Astrocyte (in vitro differentiated cells and primary cell): ENCODE data around the gene ZNF277. TPM values are rescaled to one million over a fixed set of nuclear protein-coding genes. Genes with fewer than 3 reads are reported as not detected.

Experiments
- DNase-seq: peaks from one replicate; pipeline ENCODE4 v3.0.0-alpha.2; 2010; ENCODE audit warnings: low read depth
- FAIRE-seq: peaks from 2 replicates; lab custom pipeline; 2011; peaks lifted over from hg19 to GRCh38; lab: Jason Lieb, UNC
- H2AFZ ChIP-seq: 2 replicates; pipeline ENCODE4 v1.6.0; 2012; ENCODE audit warnings: low read depth, low read length, inconsistent platforms
- H3K27ac ChIP-seq: 2 replicates; pipeline ENCODE4 v1.5.1; 2011; ENCODE audit warnings: low read depth, low read length, inconsistent platforms
- H3K27me3 ChIP-seq: 2 replicates; pipeline ENCODE4 v1.6.0; 2011; ENCODE audit warnings: low read length, inconsistent platforms; ENCODE audit not compliant: insufficient read depth
- H3K36me3 ChIP-seq: 2 replicates; pipeline ENCODE4 v1.5.1; 2011; ENCODE audit warnings: low read length, inconsistent platforms; ENCODE audit not compliant: insufficient read depth
- H3K4me1 ChIP-seq: 2 replicates; pipeline ENCODE4 v1.5.1; 2011; ENCODE audit warnings: low read length, inconsistent platforms; ENCODE audit not compliant: insufficient read depth
- H3K4me2 ChIP-seq: 2 replicates; pipeline ENCODE4 v1.6.0; 2012; ENCODE audit warnings: low read length, inconsistent platforms
- H3K4me3 ChIP-seq: 2 replicates; pipeline ENCODE4 v1.5.1; 2011; ENCODE audit warnings: low read depth, mild to moderate bottlenecking, low read length, inconsistent platforms; ENCODE audit not compliant: insufficient read depth
- H3K79me2 ChIP-seq: 2 replicates; pipeline ENCODE4 v1.6.0; 2012; ENCODE audit warnings: mild to moderate bottlenecking, low read length, inconsistent platforms; ENCODE audit not compliant: insufficient read depth
- H3K9ac ChIP-seq: 2 replicates; pipeline ENCODE4 v1.6.0; 2012; ENCODE audit warnings: mild to moderate bottlenecking, low read length, inconsistent platforms
- H3K9me3 ChIP-seq: 2 replicates; pipeline ENCODE4 v1.5.1; 2012; ENCODE audit warnings: low read depth, mild to moderate bottlenecking, low read length, inconsistent platforms; ENCODE audit not compliant: insufficient read depth
- H4K20me1 ChIP-seq: 2 replicates; pipeline ENCODE4 v1.6.0; 2012; ENCODE audit warnings: low read length, inconsistent platforms; ENCODE audit not compliant: insufficient read depth
- H3K27ac Mint-ChIP-seq: one replicate; pipeline ENCODE4 v1.8.0; 2021; ENCODE audit warnings: mild to moderate bottlenecking, mixed read lengths; ENCODE audit not compliant: unreplicated experiment
- H3K27me3 Mint-ChIP-seq: one replicate; pipeline ENCODE4 v1.8.0; 2021; ENCODE audit warnings: low read depth, mixed read lengths; ENCODE audit not compliant: unreplicated experiment
- H3K36me3 Mint-ChIP-seq: one replicate; pipeline ENCODE4 v1.8.0; 2021; ENCODE audit warnings: low read depth, mixed read lengths; ENCODE audit not compliant: unreplicated experiment
- H3K4me1 Mint-ChIP-seq: one replicate; pipeline ENCODE4 v1.8.0; 2021; ENCODE audit warnings: low read depth, mixed read lengths; ENCODE audit not compliant: unreplicated experiment
- H3K4me3 Mint-ChIP-seq: one replicate; pipeline ENCODE4 v1.8.0; 2021; ENCODE audit warnings: mild to moderate bottlenecking, moderate library complexity, mixed read lengths; ENCODE audit not compliant: unreplicated experiment
- H3K9me3 Mint-ChIP-seq: one replicate; pipeline ENCODE4 v1.8.0; 2021; ENCODE audit warnings: mild to moderate bottlenecking, mixed read lengths; ENCODE audit not compliant: unreplicated experiment
- CTCF ChIP-seq: IDR thresholded peaks from 2 replicates; pipeline ENCODE4 v1.5.1; 2011; ENCODE audit warnings: low read depth, mild to moderate bottlenecking, inconsistent platforms, low read length, moderate library complexity; ENCODE audit not compliant: insufficient read depth
- EZH2 ChIP-seq: IDR thresholded peaks from 2 replicates; pipeline ENCODE4 v1.6.1; 2012; ENCODE audit warnings: mild to moderate bottlenecking, low read length, inconsistent platforms; ENCODE audit not compliant: insufficient read depth
- total RNA-seq: library from RNA; stranded (reverse); gene quantifications from 2 replicates; pipeline ENCODE4 v1.2.1, GENCODE V29; 2021

ZNF277 gene
- total RNA-seq, 1 donor from 2014 or later = 23.0 TPM

- no peaks in the 10 kb centered on the region for H3K27me3 Mint-ChIP-seq
- H3K27me3 ChIP-seq = no peaks in the 10 kb centered on the region
- no peaks in the 10 kb centered on the region for H3K9me3 ChIP-seq
- H3K4me1 ChIP-seq = no peaks in the 10 kb centered on the region
- no peak for TF ChIP-seq EZH2
- no peak for TF ChIP-seq CTCF
- no peak overlapping the region for H3K27ac ChIP-seq
- no peak overlapping the region for H3K4me2 ChIP-seq
- no peak overlapping the region for H3K27ac Mint-ChIP-seq
- H3K36me3 ChIP-seq = no peaks in the 10 kb centered on the region
- DNase-seq (no peak), FAIRE-seq (no peak)
- H3K4me3 Mint-ChIP-seq = no peak overlapping the region
- peaks cover 10% of the 10 kb centered on the region for H3K4me1 Mint-ChIP-seq
- no peaks in the 10 kb centered on the region for H3K9me3 Mint-ChIP-seq
- H3K4me3 ChIP-seq = no peak overlapping the region
- peaks cover 11% of the 10 kb centered on the region for H4K20me1 ChIP-seq
- H3K79me2 ChIP-seq = no peaks in the 10 kb centered on the region
- H3K9ac ChIP-seq = no peak overlapping the region
- H3K36me3 Mint-ChIP-seq = no peaks in the 10 kb centered on the region
- H2AFZ ChIP-seq = no peak overlapping the region
These were observed 57.0 kb downstream of the ZNF277 start for GRCh38 chr7:112263519-112263918.

GRCh38 chr7:112266141-112266540 is 59.6 kb downstream of the ZNF277 start:
- Histone ChIP-seq H3K4me3 (no peak overlapping the region), H3K9me3 (no peaks in the 10 kb centered on the region), H3K36me3 (no peaks in the 10 kb centered on the region), H3K27ac (no peak overlapping the region), H2AFZ (no peak overlapping the region), H3K79me2 (peaks cover 2% of the 10 kb centered on the region), H4K20me1 (peaks cover 11% of the 10 kb centered on the region), H3K27me3 (no peaks in the 10 kb centered on the region), H3K4me1 (no peaks in the 10 kb centered on the region), H3K9ac (no peak overlapping the region), H3K4me2 (no peak overlapping the region)
- DNase-seq = no peak
- Mint-ChIP-seq H3K9me3 (no peaks in the 10 kb centered on the region), H3K4me1 (peaks cover 10% of the 10 kb centered on the region), H3K27me3 (no peaks in the 10 kb centered on the region), H3K4me3 (no peak overlapping the region), H3K36me3 (no peaks in the 10 kb centered on the region), H3K27ac (no peak overlapping the region)
- FAIRE-seq = no peak
- no peak for TF ChIP-seq EZH2
- TF ChIP-seq CTCF = no peak

GRCh38 chr7:112266595-112267270 is 60.2 kb downstream of the ZNF277 start:
- Histone ChIP-seq H3K36me3 (no peaks in the 10 kb centered on the region), H3K27ac (no peak overlapping the region), H3K9ac (no peak overlapping the region), H3K79me2 (peaks cover 2% of the 10 kb centered on the region), H3K9me3 (no peaks in the 10 kb centered on the region), H3K4me3 (no peak overlapping the region), H3K4me1 (no peaks in the 10 kb centered on the region), H3K27me3 (no peaks in the 10 kb centered on the region), H3K4me2 (peak overlapping the region; percentile 59), H2AFZ (no peak overlapping the region), H4K20me1 (peaks cover 11% of the 10 kb centered on the region)
- Mint-ChIP-seq H3K27ac (no peak overlapping the region), H3K4me1 (peaks cover 10% of the 10 kb centered on the region), H3K9me3 (no peaks in the 10 kb centered on the region), H3K4me3 (no peak overlapping the region), H3K27me3 (no peaks in the 10 kb centered on the region), H3K36me3 (no peaks in the 10 kb centered on the region)
- TF ChIP-seq CTCF (no peak), EZH2 (no peak)
- FAIRE-seq (no peak), DNase-seq (peak; percentile 55)
